Breast epithelium (tissue), 4 donors: Measurements from ENCODE around the gene ZBTB37. TPM values are rescaled to one million over a fixed set of nuclear protein-coding genes. Genes with fewer than 3 reads are reported as not detected.

Source experiments
- DNase-seq, 2 donors: peaks; one replicate each; pipeline ENCODE4 v3.0.0-alpha.2; 2019; ENCODE audit warnings: low spot score in 2 of 2
- H3K27ac ChIP-seq, 2 donors: fragments of 200-600 bp; sonication (generic) in 1 of 2; one replicate each; pipeline ENCODE4 v1.5.1; 2016 to 2019; ENCODE audit warnings: mild to moderate bottlenecking in 1 of 2
- H3K27me3 ChIP-seq, 2 donors: fragments of 200-600 bp; sonication (generic) in 1 of 2; one replicate each; pipeline versions ENCODE4 v1.5.1 to v1.6.0; 2017 to 2019; ENCODE audit warnings: control low read depth in 1 of 2, mild to moderate bottlenecking in 1 of 2
- H3K36me3 ChIP-seq: fragments of 200-600 bp; one replicate; pipeline ENCODE4 v1.5.1; 2019
- H3K4me1 ChIP-seq, 2 donors: fragments of 200-600 bp; sonication (generic); one replicate each; pipeline ENCODE4 v1.5.1; 2016 to 2019; ENCODE audit warnings: control low read depth in 1 of 2
- H3K4me3 ChIP-seq, 3 donors: fragments of 200-600 bp; sonication (generic); 1 replicate in 2 of 3; 2 replicates in 1 of 3; pipeline ENCODE4 v1.5.1; 2016 to 2019; ENCODE audit warnings: mild to moderate bottlenecking in 3 of 3, moderate library complexity in 2 of 3
- H3K9me3 ChIP-seq, 2 donors: fragments of 200-600 bp; sonication (generic) in 1 of 2; one replicate each; pipeline ENCODE4 v1.5.1; 2016 to 2019; ENCODE audit warnings: control low read depth in 1 of 2
- POLR2A ChIP-seq: fragments of 450-650 bp; IDR thresholded peaks from one replicate; pipeline ENCODE4 v1.6.1; 2016; ENCODE audit warnings: antibody characterized with exemption, mild to moderate bottlenecking, moderate library complexity
- POLR2AphosphoS5 ChIP-seq, 3 donors: sonication (generic); formaldehyde crosslinking; IDR thresholded peaks; one replicate each; pipeline ENCODE4 v1.6.1; 2017; ENCODE audit warnings: antibody characterized with exemption in 3 of 3
- intact Hi-C: fragments of 100-400 bp; cut with DNase I; formaldehyde crosslinking; loops from one replicate; pipeline ENCODE4 v1.15.1; 2023; ENCODE audit warnings: low total_unique reads
- total RNA-seq, 3 donors: library from RNA; depleted of rRNA; stranded (reverse); fragments of >200 nt; gene quantifications; one replicate each; pipeline ENCODE4 v1.1.0, GENCODE V29; 2016
- TF ChIP-seq, protein P1 (sequence below), 3 donors: fragments of 450-650 bp; IDR thresholded peaks; one replicate each; pipeline ENCODE4 v1.5.1; 2016 to 2017; ENCODE audit warnings: antibody characterized with exemption in 3 of 3, mild to moderate bottlenecking in 3 of 3, moderate library complexity in 3 of 3

The ZBTB37 gene
- total RNA-seq, 3 donors from 2014 or later: 10.2 to 15.7 (median 15.4) TPM

DNA sequence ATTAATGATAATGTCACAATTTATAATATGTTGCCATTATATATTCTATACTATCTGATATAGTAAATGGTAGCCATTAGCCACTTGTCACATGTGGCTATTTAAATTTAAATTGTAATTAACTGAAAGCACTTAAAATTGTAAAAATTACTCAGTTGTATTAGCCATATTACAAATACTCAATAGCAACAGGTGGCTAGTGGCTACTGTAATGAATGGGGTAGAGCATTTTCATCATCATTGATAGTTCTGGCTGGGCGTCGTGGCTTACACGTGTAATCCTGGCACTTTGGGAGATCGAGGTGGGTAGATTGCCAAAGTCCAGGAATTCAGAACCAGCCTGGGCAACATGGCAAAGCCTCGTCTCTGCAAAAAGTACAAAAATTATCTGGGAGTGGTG is 16.5 kb downstream of the ZBTB37 start:
- no peak for DNase-seq
- intact Hi-C loops: no loop called here
- Histone ChIP-seq H3K27ac (no peak overlapping the region), H3K36me3 (peaks cover 3% of the 10 kb centered on the region), H3K4me1 (no peaks in the 10 kb centered on the region), H3K9me3 (no peaks in the 10 kb centered on the region), H3K4me3 (no peak overlapping the region), H3K27me3 (no peaks in the 10 kb centered on the region)
- no peak for TF ChIP-seq POLR2A
- TF ChIP-seq, protein P1, sequence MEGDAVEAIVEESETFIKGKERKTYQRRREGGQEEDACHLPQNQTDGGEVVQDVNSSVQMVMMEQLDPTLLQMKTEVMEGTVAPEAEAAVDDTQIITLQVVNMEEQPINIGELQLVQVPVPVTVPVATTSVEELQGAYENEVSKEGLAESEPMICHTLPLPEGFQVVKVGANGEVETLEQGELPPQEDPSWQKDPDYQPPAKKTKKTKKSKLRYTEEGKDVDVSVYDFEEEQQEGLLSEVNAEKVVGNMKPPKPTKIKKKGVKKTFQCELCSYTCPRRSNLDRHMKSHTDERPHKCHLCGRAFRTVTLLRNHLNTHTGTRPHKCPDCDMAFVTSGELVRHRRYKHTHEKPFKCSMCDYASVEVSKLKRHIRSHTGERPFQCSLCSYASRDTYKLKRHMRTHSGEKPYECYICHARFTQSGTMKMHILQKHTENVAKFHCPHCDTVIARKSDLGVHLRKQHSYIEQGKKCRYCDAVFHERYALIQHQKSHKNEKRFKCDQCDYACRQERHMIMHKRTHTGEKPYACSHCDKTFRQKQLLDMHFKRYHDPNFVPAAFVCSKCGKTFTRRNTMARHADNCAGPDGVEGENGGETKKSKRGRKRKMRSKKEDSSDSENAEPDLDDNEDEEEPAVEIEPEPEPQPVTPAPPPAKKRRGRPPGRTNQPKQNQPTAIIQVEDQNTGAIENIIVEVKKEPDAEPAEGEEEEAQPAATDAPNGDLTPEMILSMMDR (IDR thresholded peaks at IDR 0.05): no peak
- no peak for TF ChIP-seq POLR2AphosphoS5 (IDR thresholded peaks at IDR 0.05)

DNA sequence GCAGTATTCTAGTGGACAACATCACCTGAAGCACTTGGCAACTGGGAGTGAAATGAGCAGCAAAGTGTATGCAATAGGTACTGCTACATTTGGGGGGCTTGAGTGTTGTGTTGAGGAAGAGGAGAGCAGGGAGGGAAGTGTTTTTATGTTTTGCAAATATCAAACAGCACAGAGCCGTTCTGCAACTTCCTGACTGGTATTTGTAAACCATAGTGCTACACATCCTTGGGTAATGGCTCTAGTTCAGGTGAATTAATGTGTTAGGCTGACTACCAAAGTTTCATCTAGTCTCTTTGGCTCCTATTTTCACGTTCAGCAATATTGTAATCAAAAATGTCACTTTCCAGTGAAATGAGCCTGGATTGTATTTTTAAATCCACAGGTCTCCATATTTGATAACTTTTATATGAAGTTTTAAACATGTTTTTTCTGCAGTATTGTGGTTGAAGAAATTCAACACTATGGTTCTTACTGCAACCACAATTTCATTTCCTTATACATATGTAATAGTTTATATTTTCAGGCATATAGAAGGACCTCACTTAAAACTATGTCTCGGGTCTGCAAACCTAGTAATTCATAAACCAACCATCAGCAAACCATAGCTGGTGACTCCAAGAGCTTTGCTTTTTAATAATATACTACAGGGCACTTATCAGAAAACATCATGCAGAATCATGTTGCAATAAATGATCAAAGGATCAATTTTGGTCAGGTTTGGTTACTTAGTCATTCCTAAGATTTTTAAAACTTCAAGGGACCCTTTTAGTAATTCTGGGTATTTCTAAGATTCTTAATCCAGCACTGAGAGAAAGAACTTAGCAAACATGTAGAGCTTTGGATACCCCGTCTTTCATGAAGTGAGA is 18.8 kb downstream of the ZBTB37 start:
- no peak for DNase-seq
- H3K4me3 ChIP-seq: no peak overlapping the region
- no peak overlapping the region for H3K27ac ChIP-seq
- H3K9me3 ChIP-seq: no peaks in the 10 kb centered on the region
- intact Hi-C loops: no loop called here
- no peaks in the 10 kb centered on the region for H3K27me3 ChIP-seq
- TF ChIP-seq POLR2A (no peak), POLR2AphosphoS5 (IDR thresholded peaks at IDR 0.05) (no peak)
- TF ChIP-seq, protein P1 (IDR thresholded peaks at IDR 0.05): no peak
- peaks cover 3% of the 10 kb centered on the region for H3K36me3 ChIP-seq
- H3K4me1 ChIP-seq: no peaks in the 10 kb centered on the region

DNA sequence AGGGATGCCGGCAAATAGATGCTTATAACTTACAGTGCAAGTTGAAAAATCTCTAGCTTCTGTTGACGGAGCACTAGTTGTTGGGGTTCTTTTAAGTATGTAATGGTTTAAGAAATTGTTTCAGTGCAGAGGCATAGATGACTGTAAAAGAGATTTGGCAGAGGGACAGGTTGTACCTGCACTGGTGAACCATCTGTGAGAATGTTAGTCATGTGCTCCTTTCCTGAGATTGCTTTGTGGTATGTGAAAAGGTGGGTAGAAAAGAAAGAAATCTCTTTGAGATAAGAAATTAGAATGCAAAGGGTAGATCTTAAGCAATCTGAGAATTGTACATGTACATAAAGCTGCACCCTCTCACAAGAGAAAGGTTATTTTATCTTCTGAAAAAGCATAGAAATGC is 19.4 kb downstream of the ZBTB37 start:
- intact Hi-C loops: no loop called here
- Histone ChIP-seq H3K9me3 (no peaks in the 10 kb centered on the region), H3K27ac (no peak overlapping the region), H3K36me3 (peaks cover 3% of the 10 kb centered on the region), H3K4me1 (no peaks in the 10 kb centered on the region), H3K4me3 (no peak overlapping the region), H3K27me3 (no peaks in the 10 kb centered on the region)
- TF ChIP-seq, protein P1 (IDR thresholded peaks at IDR 0.05): no peak
- TF ChIP-seq POLR2A (no peak), POLR2AphosphoS5 (IDR thresholded peaks at IDR 0.05) (no peak)
- no peak for DNase-seq

DNA sequence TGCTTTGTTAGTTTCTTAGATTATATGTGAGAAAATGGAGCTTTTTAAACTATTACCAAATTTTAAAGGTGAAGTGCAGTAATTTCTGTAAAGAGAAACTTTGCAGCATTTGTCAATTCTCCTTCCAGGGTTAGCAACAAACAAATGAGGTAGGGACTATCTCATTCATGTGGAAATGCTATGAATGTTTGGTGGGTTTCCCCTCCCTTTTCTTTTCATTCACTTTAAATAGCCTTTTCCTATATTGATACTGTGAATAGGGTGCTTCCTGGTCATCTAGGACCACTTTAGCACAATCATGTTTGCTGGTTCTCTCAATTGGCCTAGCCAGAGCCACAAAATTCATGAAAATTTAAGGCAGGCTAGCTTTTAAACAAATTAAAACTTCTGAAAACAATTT is 20.6 kb downstream of the ZBTB37 start:
- peaks cover 3% of the 10 kb centered on the region for H3K36me3 ChIP-seq
- no peak for DNase-seq
- H3K27ac ChIP-seq: no peak overlapping the region
- H3K9me3 ChIP-seq: no peaks in the 10 kb centered on the region
- H3K4me1 ChIP-seq: no peaks in the 10 kb centered on the region
- no peaks in the 10 kb centered on the region for H3K27me3 ChIP-seq
- H3K4me3 ChIP-seq: no peak overlapping the region
- intact Hi-C loops: no loop called here
- no peak for TF ChIP-seq POLR2A

DNA sequence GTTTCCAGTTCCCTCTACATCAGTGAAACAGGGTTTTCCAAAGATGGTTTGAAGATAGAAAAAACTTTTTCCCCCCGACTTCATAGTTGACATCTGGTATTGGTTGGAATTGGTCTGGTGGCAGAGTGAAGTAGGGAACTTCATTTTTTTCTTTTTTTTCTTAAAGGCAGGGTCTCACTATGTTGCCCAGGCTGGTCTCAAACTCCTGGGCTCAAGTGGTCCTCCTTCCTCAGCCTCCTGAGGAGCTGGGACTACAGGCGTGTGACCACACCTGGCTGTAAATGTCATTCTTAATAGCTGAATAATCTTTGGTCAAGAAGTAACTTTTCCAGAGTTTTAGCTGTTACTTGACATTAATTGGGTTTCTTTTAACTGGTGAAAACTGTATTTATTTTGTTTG is 21.7 kb downstream of the ZBTB37 start:
- H3K27me3 ChIP-seq: no peaks in the 10 kb centered on the region
- no peaks in the 10 kb centered on the region for H3K4me1 ChIP-seq
- TF ChIP-seq, protein P1 (IDR thresholded peaks at IDR 0.05): no peak
- TF ChIP-seq POLR2AphosphoS5 (IDR thresholded peaks at IDR 0.05) (no peak), POLR2A (no peak)
- DNase-seq: no peak
- no peak overlapping the region for H3K27ac ChIP-seq
- H3K36me3 ChIP-seq: peaks cover 3% of the 10 kb centered on the region
- no peak overlapping the region for H3K4me3 ChIP-seq
- H3K9me3 ChIP-seq: no peaks in the 10 kb centered on the region
- intact Hi-C loops: no loop called here
